ENCODE results near the gene ZC3H10.
A peak's percentile ranks its signal among the peaks of the same experiment; 100 is the strongest.
"Not testable (repeated sequence)": the region's sequence is repeated elsewhere in the genome, so short reads cannot be mapped to it uniquely, and the experiment has no call there.

The ZC3H10 gene, protein sequence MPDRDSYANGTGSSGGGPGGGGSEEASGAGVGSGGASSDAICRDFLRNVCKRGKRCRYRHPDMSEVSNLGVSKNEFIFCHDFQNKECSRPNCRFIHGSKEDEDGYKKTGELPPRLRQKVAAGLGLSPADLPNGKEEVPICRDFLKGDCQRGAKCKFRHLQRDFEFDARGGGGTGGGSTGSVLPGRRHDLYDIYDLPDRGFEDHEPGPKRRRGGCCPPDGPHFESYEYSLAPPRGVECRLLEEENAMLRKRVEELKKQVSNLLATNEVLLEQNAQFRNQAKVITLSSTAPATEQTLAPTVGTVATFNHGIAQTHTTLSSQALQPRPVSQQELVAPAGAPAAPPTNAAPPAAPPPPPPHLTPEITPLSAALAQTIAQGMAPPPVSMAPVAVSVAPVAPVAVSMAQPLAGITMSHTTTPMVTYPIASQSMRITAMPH

DNA sequence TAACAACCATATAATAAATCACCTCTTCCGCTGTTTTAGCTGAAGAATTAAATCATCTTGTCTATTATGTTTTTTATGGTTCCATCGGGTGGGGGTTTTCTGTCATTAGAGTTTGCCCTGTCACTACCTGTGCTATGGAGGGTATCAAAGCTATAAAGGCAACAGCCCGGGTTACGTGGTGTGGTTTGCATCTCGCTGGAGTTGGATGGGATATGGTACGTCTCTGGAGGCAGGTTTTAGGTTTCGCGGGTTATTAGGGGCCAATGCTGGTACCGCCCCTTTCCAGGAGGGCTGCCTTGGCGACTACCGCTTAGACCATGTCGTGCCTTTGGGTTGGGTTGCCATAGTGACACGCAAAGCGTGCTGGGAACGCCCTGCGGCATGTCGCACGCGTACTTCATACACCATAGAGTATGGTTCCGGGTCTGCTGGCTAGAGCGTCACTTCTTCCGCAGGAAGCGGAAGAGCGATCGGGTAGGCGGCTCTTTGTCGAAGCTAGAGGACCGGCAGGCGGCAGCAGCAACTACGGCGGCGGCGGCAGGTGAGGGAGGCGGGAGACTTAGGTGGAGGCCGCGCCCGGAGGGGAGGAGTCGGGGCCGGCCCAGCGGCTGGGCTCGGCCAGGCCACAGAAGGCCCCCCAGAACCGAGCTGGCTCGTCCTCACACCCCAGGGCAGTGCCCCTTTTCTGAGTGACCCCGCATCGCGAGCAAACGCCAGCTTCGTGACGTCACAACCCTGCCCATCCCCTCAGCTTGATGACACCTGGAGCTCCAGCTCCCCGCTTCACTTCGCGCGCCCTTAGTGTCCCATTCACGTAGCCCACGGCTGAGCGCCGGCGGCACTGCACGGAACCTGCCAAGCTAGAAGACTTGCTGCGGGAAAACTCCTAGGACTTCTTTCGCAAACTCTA is at the start of gene ZC3H10:
ZC3H10 (plus strand) TSS at position 489 of the 910 bp plus-strand sequence. CDS start 2,297 bp downstream, outside the sequence.
- peak; percentile 98 for DNase-seq

DNA sequence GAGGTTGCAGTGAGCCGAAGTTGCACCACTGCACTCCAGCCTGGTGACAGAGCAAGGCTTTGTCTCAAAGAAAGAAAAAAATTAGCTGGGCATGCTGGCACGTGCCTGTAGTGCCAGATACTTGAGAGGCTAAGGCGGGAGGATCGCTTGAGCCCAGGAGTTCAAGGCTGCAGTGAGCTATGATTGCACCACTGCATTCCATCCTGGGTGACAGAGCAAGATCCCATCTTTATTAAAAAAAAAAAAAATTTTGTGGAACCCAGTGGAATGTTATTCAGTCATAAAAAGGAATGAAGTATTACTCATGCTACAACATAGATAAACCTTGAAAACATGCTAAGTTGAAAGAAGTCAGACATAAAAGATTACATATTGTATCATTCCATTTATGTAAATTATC is 46.4 kb upstream of the ZC3H10 start:
- DNase-seq: no peak

DNA sequence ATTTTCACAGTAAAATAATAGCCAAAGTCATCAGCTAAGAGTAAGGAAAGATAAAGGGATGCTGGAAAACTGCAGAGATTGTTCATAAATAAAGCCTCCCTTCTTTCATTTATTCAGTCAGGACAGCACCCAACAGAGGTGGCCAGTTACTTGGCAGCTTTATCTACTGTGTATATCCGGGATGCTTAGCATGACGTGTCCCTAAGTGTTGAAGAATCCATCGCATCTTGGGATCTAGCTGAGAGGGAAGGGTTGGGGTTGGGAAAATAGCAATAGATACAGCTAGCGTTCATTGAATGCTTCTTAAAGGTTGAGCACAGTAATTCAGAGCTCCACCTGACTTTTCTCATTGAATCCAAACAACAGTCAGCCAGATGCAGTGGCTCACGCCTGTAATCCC is 43.7 kb upstream of the ZC3H10 start:
- no peak for DNase-seq

DNA sequence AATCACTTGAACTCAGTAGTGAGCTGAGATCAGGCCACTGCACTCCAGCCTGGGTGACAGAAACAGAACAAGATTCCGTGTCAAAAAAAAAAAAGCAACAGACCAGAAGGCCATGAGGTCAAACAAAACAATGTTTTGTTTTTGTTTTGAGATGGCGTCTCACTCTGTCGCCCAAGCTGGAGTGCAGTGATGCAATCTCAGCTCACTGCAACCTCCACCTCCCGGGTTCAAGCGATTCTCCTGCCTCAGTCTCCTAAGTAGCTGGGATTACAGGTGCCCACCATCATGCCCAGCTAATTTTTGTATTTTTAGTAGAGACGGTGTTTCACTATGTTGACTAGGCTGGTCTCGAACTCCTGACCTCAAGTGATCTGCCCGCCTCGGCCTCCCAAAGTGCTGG is 40.1 kb upstream of the ZC3H10 start:
- not testable (repeated sequence) for DNase-seq

DNA sequence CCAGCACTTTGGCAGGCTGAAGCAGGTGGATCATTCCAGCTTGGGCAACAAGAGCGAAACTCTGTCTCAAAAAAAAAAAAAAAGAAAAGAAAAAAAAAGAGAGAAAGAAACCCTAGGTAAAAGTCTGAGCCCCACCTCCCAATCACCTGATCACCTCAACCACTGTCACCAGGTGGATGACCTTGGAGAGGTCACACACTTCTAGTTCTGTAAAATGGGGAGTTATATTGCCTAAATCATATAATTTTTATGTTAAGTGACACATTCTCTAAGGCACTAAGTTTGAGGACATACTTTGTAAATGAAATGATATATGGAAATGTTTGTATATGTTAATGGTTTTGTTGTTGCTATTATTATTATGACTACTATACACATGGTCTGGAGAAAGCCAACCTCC is 39.6 kb upstream of the ZC3H10 start:
- no peak for DNase-seq

DNA sequence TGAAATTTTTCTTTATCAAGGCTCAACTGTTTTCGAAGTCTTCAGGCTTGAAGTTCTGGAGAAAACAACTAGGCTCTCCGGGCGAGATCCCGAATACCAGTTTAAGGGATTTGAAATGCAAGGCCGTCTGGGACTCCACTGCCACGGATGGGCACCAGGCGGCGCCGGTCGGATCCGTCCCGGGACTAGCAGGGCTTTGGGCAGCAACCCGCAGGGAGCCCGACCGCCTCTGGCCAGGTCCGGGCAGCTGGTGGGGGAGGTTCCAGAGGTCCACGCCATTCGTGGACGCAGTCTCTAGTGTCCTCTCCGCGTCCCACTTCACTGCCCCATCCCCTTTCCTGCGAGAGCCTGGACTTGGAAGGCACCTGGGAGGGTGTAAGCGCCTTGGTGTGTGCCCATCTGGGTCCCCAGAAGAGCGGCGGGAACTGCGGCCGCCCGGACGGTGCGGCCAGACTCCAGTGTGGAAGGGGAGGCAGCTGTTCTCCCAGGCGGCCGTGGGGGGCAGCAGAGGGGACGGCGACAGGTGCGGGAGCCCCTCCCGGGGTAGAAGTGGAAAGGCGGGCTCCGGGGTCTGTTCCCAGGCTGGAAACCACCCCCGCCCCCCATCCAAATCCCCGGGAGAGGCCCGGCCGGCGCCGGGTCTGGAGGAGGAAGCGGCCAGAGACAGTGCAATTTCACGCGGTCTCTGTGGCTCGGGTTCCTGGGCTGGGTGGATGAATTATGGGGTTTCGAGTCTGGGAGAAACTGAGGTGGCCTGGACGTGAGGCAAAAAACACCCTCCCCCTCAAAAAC is 38.9 kb upstream of the ZC3H10 start:
- DNase-seq: peak; percentile 82

DNA sequence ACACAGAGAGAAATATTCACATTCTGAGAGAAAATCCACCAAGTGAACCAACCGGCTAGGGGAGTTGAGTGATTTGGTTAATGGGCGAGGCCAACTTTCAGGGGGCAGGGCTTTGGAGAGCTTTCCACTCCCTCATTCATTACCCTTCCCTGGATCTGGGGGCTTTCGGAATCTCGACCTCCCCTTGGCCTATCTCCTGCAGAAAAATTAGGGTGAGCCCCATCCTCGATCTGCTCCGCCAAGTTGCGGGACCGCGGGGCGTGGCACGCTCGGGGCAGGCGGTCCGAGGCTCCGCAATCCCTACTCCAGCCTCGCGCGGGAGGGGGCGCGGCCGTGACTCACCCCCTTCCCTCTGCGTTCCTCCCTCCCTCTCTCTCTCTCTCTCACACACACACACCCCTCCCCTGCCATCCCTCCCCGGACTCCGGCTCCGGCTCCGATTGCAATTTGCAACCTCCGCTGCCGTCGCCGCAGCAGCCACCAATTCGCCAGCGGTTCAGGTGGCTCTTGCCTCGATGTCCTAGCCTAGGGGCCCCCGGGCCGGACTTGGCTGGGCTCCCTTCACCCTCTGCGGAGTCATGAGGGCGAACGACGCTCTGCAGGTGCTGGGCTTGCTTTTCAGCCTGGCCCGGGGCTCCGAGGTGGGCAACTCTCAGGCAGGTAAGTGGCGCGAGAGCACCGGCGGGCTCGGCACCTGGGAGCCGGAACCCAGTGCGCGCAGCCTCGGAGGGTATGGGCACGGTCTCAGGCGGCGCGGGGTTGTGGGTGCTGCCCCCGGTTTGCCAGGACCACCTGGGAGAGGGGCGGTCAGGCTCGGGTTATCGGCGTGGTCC is 38.1 kb upstream of the ZC3H10 start, which contains the start of gene ERBB3:
ERBB3 (plus strand) TSS at position 443 of the 833 bp plus-strand sequence; CDS start at position 579, 136 bp downstream.
- peak; percentile 78 for DNase-seq

DNA sequence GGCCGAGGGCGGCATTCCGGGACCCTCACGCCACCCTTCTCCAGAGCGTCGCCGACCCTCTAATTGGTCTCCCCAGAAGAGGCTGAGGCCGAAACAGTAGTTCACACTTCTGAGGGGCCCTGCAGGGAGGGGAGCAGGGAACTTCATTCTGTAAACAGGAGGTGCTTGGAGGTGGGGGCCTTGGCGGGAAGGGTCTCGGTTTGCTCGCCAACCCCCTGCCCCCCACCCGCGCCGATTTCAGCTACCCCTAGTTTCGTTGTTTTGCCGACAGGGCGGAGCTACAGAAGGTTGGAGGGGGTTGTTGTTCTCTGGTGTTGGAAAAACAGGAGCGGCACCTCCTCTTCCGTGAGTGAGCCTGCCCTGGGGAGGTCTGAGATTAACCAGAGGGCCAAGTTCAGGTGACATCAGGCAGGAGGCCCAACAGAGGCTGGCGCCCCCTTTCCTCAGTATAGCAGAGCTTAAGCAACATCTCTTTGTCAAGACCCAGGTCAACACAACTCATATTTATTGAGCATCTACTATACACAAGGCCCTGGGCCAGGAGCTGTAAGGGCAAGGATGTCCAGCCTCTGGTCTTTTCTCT is 37.4 kb upstream of the ZC3H10 start:
- no peak for DNase-seq

DNA sequence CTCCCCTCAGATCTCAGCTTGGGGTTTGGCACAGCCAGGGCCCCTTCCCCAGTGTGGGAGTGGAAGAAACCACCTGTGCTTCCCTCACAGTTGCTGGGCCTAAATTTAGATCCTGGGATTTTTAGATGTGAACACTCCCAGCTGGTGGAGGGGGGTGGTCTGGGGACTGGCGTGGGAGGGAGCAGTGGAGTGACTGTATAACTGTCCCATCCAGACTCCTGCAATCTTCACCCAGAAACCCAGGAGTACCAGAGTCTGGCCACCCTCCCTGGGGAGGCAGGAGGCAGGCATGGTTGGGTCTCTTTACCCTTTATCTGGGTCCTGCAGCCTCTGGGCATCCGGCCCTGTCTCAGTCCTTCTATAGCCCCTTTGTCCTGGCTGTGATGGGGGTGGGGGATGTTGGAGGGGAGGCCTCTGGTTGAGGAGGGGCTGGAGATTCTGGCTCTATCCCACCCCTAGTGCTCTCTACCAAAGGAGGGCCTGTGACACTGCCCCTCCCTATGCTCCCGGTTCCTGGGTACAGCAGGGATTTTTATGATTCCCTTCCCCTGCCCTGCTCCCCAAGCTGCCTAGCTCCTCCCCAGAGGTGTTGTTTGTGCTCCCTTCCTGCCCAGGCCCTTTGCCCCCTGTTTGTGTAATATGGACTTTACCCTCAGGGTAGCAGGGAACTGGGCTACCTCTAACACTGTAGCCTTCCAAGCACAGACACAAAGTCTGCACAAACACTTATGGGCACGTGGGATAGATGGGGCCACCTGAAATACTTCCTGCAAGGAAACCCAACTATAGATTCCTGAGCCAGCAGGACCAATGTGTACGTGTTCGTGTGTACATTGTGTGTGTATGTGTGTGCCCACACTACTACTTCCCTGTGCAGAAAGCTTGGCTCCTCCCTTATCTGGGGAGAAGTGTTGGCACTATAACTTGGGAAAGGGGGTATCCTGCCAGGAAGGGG is 36.4 kb upstream of the ZC3H10 start:
- DNase-seq: no peak

DNA sequence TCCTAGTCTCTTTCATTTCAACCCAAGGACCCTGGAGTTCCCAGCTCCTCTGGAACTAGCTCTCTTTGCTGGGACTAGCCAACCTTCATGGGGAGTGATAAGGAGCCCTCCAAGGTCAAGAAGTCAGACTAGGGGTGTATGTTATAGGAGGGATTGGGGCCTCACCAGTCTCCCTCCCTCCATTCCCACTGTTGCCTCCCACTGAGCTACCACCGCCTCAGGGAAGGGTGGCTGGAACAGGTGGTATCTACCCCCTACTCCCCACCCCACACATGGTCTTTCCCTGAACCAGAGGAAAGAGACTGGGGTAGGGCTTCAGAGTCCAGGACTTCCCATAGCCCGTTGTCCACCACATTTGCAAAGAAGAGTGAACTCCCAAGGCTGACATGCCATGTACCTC is 35.7 kb upstream of the ZC3H10 start:
- DNase-seq: no peak

DNA sequence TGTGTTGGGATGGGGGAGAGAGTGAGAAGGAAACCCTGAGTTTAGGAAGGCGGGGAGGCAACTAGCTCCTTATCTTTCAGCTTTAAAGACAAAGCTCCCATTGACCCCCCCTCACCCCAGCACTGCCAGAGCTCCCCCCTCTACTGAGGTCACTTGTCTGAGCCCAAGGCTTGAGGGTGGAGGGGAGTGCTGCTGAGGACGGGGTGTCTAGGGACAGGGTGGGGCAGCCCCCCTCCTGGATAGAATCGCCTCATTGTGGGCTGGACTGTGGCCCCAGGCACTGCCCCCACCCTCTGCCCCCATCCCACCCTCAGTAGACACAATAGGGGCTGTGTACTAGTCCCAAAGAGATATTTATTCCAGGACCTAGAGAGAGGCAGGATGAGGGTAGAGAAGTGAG is 35.1 kb upstream of the ZC3H10 start:
- DNase-seq: no peak

DNA sequence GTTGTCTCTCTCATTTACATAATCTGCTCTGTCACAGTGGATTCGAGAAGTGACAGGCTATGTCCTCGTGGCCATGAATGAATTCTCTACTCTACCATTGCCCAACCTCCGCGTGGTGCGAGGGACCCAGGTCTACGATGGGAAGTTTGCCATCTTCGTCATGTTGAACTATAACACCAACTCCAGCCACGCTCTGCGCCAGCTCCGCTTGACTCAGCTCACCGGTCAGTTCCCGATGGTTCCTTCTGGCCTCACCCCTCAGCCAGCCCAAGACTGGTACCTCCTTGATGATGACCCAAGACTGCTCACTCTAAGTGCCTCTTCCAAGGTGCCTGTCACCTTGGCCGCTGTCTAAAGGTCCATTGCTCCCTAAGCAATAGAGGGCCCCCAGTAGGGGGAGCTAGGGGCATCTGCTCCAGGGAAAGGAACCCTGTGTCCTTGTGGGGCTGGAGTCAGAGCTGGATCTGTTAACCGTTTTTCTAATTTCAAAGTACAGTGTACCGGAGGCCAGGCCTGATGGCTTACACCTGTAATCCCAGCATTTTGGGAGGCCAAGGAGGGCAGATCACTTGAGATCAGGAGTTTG is 33.0 kb upstream of the ZC3H10 start:
- peak; percentile 46 for DNase-seq

DNA sequence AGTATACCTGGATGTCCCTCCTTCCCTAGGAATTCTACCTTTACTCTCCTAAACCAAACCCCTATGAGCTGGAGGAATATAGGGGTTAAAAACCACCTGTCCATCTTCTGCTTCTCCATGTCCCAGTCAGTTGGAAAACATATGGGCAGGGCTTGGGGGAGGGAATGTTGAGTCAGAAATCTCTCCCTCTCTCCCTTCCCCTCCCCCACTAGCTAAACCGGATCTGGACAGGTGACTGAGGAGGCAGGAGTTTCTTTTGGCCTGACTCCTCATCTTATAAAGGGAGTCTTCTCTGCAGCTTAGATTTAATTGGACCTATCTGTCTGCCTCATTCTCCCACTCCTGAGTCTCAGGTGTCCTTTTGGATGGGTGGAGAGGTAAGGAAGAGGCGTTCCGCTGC is 32.0 kb upstream of the ZC3H10 start:
- DNase-seq: no peak

DNA sequence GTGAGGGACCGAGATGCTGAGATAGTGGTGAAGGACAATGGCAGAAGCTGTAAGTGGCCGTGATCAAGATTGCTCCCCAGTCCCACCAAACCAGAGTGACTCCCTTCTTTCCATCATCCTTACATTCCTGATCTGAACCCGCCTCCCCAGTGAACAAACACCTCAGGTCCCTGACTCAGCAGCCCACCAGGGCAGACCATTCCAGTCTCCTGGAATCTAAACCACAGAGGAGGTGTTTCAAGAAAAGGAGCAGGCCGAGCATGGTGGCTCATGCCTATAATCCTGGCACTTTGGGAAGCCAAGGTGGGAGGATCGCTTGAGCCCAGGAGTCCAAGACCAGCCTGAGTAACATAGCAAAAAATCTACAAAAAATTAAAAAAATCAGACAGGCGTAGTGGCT is 31.5 kb upstream of the ZC3H10 start:
- DNase-seq: no peak

DNA sequence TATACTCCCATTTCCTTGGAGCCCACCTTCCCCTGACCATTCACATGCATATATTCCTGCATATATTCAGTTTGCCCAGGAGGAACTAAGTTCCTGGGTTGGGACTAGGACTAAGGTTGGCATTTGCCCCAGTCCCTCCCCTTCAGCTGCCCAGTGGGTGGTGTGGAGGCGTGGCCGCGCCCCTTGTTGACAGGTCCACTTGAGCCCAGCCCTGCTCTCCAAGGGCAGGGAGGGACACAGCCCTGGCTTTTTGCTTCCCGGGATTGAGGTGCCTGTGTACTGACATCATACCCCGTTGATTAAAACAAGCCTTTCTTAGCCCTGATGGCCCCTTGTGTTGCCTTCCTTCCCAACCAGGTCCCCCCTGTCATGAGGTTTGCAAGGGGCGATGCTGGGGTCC is 30.8 kb upstream of the ZC3H10 start:
- no peak for DNase-seq

DNA sequence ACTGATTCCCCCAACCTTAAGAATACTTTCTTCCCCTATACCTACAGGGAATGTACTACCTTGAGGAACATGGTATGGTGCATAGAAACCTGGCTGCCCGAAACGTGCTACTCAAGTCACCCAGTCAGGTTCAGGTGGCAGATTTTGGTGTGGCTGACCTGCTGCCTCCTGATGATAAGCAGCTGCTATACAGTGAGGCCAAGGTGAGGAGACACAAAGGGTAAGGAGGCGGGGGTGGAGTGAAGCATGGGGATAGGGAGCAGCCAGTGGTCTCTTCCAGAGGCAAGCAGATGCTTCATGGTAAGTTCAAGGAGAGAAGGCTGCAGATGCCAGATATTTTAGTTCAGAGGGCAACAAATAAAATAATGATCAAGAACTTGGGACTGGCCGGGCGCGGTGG is 20.3 kb upstream of the ZC3H10 start:
- no peak for DNase-seq

DNA sequence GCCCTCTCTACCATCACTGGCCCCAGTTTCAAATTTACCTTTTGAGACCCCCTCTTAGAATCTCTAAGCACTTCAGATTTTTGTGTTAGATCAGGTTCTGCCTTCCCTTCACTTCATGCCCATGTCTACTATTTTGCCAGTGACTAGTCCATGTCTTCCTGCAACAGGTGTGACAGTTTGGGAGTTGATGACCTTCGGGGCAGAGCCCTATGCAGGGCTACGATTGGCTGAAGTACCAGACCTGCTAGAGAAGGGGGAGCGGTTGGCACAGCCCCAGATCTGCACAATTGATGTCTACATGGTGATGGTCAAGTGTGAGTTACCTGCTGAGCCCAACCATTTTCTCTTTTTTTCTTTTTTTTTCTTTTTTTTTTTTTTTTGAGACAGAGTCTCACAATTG is 19.5 kb upstream of the ZC3H10 start:
- DNase-seq: no peak

DNA sequence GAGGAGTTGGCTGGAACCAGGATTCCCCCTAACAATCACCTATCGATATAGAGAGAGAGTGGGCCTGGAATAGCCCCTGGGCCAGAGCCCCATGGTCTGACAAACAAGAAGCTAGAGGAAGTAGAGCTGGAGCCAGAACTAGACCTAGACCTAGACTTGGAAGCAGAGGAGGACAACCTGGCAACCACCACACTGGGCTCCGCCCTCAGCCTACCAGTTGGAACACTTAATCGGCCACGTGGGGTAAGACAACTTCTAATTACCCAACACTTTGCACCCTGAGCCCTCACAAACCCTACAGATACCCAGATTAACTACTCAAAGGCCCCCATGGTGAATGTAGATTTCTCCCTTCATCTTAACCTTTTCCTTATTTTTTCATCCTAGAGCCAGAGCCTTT is 18.3 kb upstream of the ZC3H10 start:
- DNase-seq: no peak

DNA sequence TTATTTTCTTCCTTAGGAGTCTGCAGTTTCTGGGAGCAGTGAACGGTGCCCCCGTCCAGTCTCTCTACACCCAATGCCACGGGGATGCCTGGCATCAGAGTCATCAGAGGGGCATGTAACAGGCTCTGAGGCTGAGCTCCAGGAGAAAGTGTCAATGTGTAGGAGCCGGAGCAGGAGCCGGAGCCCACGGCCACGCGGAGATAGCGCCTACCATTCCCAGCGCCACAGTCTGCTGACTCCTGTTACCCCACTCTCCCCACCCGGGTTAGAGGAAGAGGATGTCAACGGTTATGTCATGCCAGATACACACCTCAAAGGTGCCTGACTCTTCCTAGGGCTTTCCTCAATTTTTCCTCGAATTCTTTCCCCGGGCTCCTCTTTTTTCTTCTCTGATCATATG is 17.0 kb upstream of the ZC3H10 start:
- no peak for DNase-seq

DNA sequence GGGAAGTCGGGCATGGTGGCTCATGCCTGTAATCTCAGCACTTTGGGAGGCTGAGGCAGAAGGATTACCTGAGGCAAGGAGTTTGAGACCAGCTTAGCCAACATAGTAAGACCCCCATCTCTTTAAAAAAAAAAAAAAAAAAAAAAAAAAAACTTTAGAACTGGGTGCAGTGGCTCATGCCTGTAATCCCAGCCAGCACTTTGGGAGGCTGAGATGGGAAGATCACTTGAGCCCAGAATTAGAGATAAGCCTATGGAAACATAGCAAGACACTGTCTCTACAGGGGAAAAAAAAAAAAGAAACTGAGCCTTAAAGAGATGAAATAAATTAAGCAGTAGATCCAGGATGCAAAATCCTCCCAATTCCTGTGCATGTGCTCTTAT is 15.4 kb upstream of the ZC3H10 start:
- DNase-seq: no peak

Measured in suppressor macrophage treated with lipopolysaccharide for 4 hours (primary cell).